Chondrocyte (in vitro differentiated cells): ENCODE measurements around the gene RDH13. TPM values are rescaled to one million over a fixed set of nuclear protein-coding genes. Genes with fewer than 3 reads are reported as not detected.

Experiments
- DNase-seq: peaks from one replicate; pipeline ENCODE4 v3.0.0; 2021; ENCODE audit warnings: mixed read lengths, low spot score
- H3K27ac Mint-ChIP-seq: one replicate; pipeline ENCODE4 v1.8.0; 2021; ENCODE audit warnings: mild to moderate bottlenecking, moderate library complexity, mixed read lengths; ENCODE audit not compliant: unreplicated experiment
- H3K27me3 Mint-ChIP-seq: 2 replicates; pipeline ENCODE4 v1.8.0; 2021; ENCODE audit warnings: low read depth, mixed read lengths
- H3K36me3 Mint-ChIP-seq: 2 replicates; pipeline ENCODE4 v1.8.0; 2021; ENCODE audit warnings: low read depth, mixed read lengths
- H3K4me1 Mint-ChIP-seq: 2 replicates; pipeline ENCODE4 v1.8.0; 2021; ENCODE audit warnings: low read depth, mild to moderate bottlenecking, mixed read lengths
- H3K4me3 Mint-ChIP-seq: one replicate; pipeline ENCODE4 v1.8.0; 2021; ENCODE audit warnings: mild to moderate bottlenecking, moderate library complexity, mixed read lengths; ENCODE audit not compliant: unreplicated experiment
- H3K9me3 Mint-ChIP-seq: 2 replicates; pipeline ENCODE4 v1.8.0; 2021; ENCODE audit warnings: low read depth, mixed read lengths
- CTCF ChIP-seq: fragments of 200-600 bp; sonication (generic); IDR thresholded peaks from 2 replicates; pipeline ENCODE4 v1.5.0; 2021; ENCODE audit warnings: antibody characterized with exemption, mild to moderate bottlenecking, moderate library complexity
- total RNA-seq: library from RNA; stranded (reverse); gene quantifications from 3 replicates; pipeline ENCODE4 v1.2.1, GENCODE V29; 2021

The RDH13 gene
- total RNA-seq, 1 donor from 2014 or later = 9.7 TPM

GRCh38 chr19:55044771-55045716 is 17.9 kb downstream of the RDH13 start:
- Mint-ChIP-seq H3K4me1 (no peaks in the 10 kb centered on the region), H3K27ac (no peak overlapping the region), H3K9me3 (no peaks in the 10 kb centered on the region), H3K4me3 (no peak overlapping the region), H3K36me3 (peaks cover 20% of the 10 kb centered on the region), H3K27me3 (no peaks in the 10 kb centered on the region)
- peak; percentile 80 for DNase-seq
- no peak for TF ChIP-seq CTCF

DNA sequence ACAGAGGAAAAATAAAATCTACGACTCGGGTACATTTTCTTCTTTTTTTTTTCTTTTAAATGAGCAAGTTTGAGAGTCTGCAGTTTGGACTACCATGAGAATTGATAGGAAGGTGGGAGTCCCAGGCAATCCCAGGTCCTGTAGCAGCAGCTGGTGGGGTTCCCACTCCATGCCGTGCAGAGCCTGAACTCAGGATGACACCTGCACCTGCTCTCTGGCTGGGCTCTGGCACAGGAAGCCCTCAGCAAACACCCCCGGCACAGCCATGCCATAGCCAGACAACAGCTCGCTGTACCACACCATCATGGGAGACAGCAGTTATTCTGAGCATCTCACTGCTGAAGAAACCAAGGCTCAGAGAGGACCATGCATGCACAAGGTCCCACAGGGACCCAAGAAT is 18.7 kb downstream of the RDH13 start:
- H3K4me3 Mint-ChIP-seq = no peak overlapping the region
- H3K27ac Mint-ChIP-seq = no peak overlapping the region
- H3K36me3 Mint-ChIP-seq = peaks cover 22% of the 10 kb centered on the region
- no peaks in the 10 kb centered on the region for H3K4me1 Mint-ChIP-seq
- no peaks in the 10 kb centered on the region for H3K9me3 Mint-ChIP-seq
- TF ChIP-seq CTCF = no peak
- DNase-seq = peak; percentile 68
- H3K27me3 Mint-ChIP-seq = no peaks in the 10 kb centered on the region

- Mint-ChIP-seq H3K27ac (no peak overlapping the region), H3K27me3 (no peaks in the 10 kb centered on the region), H3K4me1 (no peaks in the 10 kb centered on the region), H3K9me3 (no peaks in the 10 kb centered on the region), H3K36me3 (peaks cover 18% of the 10 kb centered on the region), H3K4me3 (no peak overlapping the region)
- DNase-seq = peak; percentile 59
- TF ChIP-seq CTCF = no peak
Measured at GRCh38 chr19:55042688-55043087, 20.3 kb downstream of the RDH13 start.

DNA sequence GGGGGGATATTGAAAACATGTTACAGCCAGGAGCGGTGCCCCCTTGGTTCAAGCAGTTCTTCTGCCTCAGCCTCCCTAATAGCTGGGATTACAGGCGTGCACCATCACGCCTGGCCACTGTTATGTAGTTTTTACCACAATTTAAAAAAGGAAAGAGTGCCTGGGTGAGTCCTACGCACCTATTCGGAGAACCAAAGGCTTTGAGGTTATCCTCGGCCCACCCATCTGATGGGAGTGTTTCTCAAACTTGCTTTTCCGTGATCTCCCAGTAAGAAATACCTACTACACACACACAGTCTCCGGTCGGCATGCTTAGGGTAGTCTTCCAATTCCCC is 20.6 kb downstream of the RDH13 start:
- no peak for TF ChIP-seq CTCF
- H3K36me3 Mint-ChIP-seq = peaks cover 18% of the 10 kb centered on the region
- peak; percentile 46 for DNase-seq
- H3K27me3 Mint-ChIP-seq = no peaks in the 10 kb centered on the region
- no peak overlapping the region for H3K4me3 Mint-ChIP-seq
- H3K4me1 Mint-ChIP-seq = no peaks in the 10 kb centered on the region
- no peak overlapping the region for H3K27ac Mint-ChIP-seq
- H3K9me3 Mint-ChIP-seq = no peaks in the 10 kb centered on the region

DNA sequence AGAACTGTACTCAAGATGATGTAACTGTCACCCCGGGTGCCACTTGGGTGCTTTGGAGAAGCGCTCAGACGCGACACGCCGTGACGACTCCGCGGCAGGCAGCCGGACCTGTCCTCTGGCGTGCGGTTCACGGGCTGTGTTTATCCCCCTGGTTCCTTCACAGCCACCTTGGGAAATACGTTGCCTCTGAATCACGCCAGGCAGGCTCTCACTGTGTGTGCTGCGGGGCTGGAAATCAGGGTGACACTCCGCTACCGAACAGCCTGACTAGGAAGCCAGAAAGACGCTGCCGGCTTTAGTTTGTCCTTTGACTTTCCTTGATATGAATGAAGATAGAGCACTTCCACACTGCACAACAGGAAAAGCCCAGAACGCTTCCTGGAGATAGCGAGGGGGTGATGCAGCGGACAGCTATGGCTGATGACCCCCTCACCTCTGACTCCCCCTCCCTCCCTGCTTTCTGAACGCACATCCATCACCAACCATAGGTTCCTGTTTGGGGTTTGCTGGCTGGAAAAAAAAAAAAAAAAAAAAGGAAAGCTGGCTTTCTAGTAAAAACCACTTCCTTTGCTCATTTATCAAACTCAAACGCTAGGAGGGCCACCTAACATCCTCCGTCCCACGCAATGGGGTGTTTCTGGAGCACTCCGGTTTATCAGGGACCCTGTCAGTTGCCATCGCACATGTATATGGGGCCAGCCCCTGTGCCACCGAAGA is 21.2 kb downstream of the RDH13 start:
- no peaks in the 10 kb centered on the region for H3K9me3 Mint-ChIP-seq
- H3K36me3 Mint-ChIP-seq = peaks cover 18% of the 10 kb centered on the region
- no peaks in the 10 kb centered on the region for H3K4me1 Mint-ChIP-seq
- H3K27me3 Mint-ChIP-seq = no peaks in the 10 kb centered on the region
- no peak overlapping the region for H3K4me3 Mint-ChIP-seq
- DNase-seq = peak; percentile 79
- no peak overlapping the region for H3K27ac Mint-ChIP-seq
- no peak for TF ChIP-seq CTCF
